ENCODE measurements around the gene EEFSEC. TPM values are rescaled to one million over a fixed set of nuclear protein-coding genes. Genes with fewer than 3 reads are reported as not detected.

The EEFSEC gene
- total RNA-seq, 3 donors from 2014 or later = 9.7 to 10.9 (median 10.8) TPM

DNA sequence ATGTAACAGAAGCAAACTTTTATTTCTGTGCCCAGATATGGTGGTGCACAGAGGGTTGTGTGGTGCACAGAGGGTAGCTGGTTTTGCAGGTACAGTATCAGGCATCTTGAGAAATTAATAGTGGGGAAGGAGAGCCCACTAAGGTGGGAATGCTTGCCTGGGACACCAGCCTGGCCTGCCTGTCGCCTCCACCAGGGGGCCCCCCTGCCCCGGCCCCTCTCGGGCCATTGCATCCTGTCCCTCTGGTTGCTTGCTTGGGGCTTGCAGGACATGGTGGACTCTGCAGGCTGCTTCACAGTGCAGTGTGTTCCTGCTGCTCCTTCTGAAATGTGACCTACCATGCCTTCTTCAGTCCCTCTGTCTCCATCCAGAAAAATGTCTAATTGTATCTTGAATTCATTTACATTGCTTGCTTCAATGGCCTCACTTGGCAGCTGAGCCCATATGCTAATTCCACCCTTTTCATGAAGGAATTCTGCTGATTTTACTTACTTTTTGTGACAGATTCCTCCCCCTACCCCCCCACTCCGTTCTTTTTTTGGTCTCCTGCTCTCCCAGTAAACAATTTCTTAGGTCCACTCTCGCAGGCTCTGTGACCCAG is 73.6 kb downstream of the EEFSEC start:
- Histone ChIP-seq H3K4me3 (no peak overlapping the region), H3K4me1 (ENCODE audit: low read depth) (no peaks in the 10 kb centered on the region), H3K36me3 (ENCODE audit: low read depth) (no peaks in the 10 kb centered on the region), H3K9me3 (peaks cover 11% of the 10 kb centered on the region)
- ATAC-seq = peak; percentile 72
- intact Hi-C loops (cut with DNase I, micrococcal nuclease) = no loop called here
- TF ChIP-seq, protein P1, sequence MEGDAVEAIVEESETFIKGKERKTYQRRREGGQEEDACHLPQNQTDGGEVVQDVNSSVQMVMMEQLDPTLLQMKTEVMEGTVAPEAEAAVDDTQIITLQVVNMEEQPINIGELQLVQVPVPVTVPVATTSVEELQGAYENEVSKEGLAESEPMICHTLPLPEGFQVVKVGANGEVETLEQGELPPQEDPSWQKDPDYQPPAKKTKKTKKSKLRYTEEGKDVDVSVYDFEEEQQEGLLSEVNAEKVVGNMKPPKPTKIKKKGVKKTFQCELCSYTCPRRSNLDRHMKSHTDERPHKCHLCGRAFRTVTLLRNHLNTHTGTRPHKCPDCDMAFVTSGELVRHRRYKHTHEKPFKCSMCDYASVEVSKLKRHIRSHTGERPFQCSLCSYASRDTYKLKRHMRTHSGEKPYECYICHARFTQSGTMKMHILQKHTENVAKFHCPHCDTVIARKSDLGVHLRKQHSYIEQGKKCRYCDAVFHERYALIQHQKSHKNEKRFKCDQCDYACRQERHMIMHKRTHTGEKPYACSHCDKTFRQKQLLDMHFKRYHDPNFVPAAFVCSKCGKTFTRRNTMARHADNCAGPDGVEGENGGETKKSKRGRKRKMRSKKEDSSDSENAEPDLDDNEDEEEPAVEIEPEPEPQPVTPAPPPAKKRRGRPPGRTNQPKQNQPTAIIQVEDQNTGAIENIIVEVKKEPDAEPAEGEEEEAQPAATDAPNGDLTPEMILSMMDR (IDR thresholded peaks at IDR 0.05) = peak; percentile 41
- DNase-seq = peak in 2 of 3 donors; percentile 42 to 54

- TF ChIP-seq, protein P1 (IDR thresholded peaks at IDR 0.05) = no peak
- H3K4me1 ChIP-seq (ENCODE audit: low read depth) = no peaks in the 10 kb centered on the region
- peaks cover 6% of the 10 kb centered on the region for H3K9me3 ChIP-seq
- no peak overlapping the region for H3K4me3 ChIP-seq
- no peaks in the 10 kb centered on the region for H3K36me3 ChIP-seq (ENCODE audit: low read depth)
- no peak for DNase-seq
- no peak for ATAC-seq
- intact Hi-C loops (cut with DNase I, micrococcal nuclease) = no loop called here
These were observed 74.2 kb downstream of the EEFSEC start for GRCh38 chr3:128227507-128227906.

DNA sequence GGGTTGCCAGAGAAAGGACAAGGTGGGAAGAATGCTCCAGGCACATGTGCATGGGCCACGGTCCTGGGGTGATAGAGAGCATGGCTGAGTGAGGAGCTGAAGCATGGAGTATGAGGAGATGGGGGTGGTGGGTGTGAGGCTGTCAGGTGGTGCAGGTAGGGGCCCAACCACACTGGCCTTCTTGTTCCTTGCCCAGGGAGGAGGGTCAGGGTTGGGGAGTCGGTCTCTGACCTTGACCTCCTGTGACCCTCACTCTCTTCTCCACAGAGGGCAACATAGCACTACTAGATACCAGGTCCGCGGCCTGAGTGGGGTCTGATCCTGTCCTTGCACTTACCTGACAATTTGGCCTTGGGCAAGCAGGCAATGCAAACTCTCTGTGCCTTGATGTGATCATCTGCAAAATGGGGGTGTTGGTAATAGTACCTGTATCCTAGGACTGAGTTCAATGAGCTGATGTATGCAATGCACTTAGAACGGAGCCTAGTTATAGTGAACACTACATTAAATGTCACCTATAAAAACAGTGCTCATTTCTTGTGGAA is 75.2 kb downstream of the EEFSEC start:
- no peaks in the 10 kb centered on the region for H3K4me1 ChIP-seq (ENCODE audit: low read depth)
- H3K4me3 ChIP-seq = no peak overlapping the region
- no peaks in the 10 kb centered on the region for H3K36me3 ChIP-seq (ENCODE audit: low read depth)
- DNase-seq (no peak), ATAC-seq (no peak)
- no peaks in the 10 kb centered on the region for H3K9me3 ChIP-seq
- intact Hi-C loops (cut with DNase I, micrococcal nuclease) = no loop called here
- TF ChIP-seq, protein P1 (IDR thresholded peaks at IDR 0.05) = no peak

GRCh38 chr3:128229106-128229857 is 76.0 kb downstream of the EEFSEC start:
- Histone ChIP-seq H3K4me3 (no peak overlapping the region), H3K36me3 (ENCODE audit: low read depth) (no peaks in the 10 kb centered on the region), H3K9me3 (no peaks in the 10 kb centered on the region), H3K4me1 (ENCODE audit: low read depth) (peaks cover 2% of the 10 kb centered on the region)
- ATAC-seq = no peak
- intact Hi-C loops (cut with DNase I, micrococcal nuclease) = no loop called here
- TF ChIP-seq, protein P1 (IDR thresholded peaks at IDR 0.05) = no peak
- no peak for DNase-seq

DNA sequence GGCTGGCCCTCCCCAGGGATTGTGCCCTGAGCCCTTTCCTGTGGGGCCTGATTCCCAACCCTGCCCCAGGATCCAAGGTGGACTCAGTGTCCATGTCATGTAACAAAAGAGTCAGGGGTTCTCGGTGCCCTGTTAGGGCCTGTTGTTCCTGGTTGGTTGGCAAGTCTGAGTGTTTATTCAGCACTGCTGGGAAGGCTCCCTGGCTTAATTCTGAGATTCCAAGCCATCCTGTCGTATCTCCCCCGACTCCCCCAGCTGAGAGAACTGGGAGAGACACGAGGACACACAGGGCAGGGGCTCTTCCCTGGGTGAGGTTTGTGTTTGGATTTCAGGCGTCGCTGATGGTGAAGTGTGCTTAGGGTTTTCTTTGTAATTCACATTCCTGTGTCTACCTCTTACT is 78.3 kb downstream of the EEFSEC start:
- no peaks in the 10 kb centered on the region for H3K9me3 ChIP-seq
- TF ChIP-seq, protein P1 (IDR thresholded peaks at IDR 0.05) = no peak
- H3K4me1 ChIP-seq (ENCODE audit: low read depth) = peaks cover 25% of the 10 kb centered on the region
- DNase-seq (no peak), ATAC-seq (no peak)
- no peaks in the 10 kb centered on the region for H3K36me3 ChIP-seq (ENCODE audit: low read depth)
- intact Hi-C loops (cut with DNase I, micrococcal nuclease) = no loop called here
- H3K4me3 ChIP-seq = no peak overlapping the region

Measured in mucosa of descending colon (tissue), 3 donors.